ENCODE measurements around the gene PLAC9.
A peak's percentile ranks its signal among the peaks of the same experiment; 100 is the strongest.

PLAC9 gene

GRCh38 chr10:80154626-80154977, 22.1 kb downstream of the PLAC9 start:
- H3K4me1 ChIP-seq (ENCODE audit: control insufficient read depth in 1 of 2, insufficient read depth in 1 of 2, low read depth in 1 of 2, low read length in 1 of 2), result no peaks in the 10 kb centered on the region
- H3K9me3 ChIP-seq, result no peaks in the 10 kb centered on the region
- peak overlapping the region; percentile 20 for H3K27ac ChIP-seq
- TF ChIP-seq CTCF (IDR thresholded peaks at IDR 0.05), result no peak
- no peaks in the 10 kb centered on the region for H3K27me3 ChIP-seq
- no peak overlapping the region for H3K4me3 ChIP-seq (ENCODE audit: low read depth in 1 of 2, low read length in 1 of 2)
- peaks cover 100% of the 10 kb centered on the region for H3K36me3 ChIP-seq

- H3K27ac ChIP-seq, result peak overlapping the region; percentile 20
- H3K36me3 ChIP-seq, result peaks cover 100% of the 10 kb centered on the region
- TF ChIP-seq CTCF (IDR thresholded peaks at IDR 0.05), result no peak
- H3K4me3 ChIP-seq (ENCODE audit: low read depth in 1 of 2, low read length in 1 of 2), result no peak overlapping the region
- H3K27me3 ChIP-seq, result no peaks in the 10 kb centered on the region
- H3K4me1 ChIP-seq (ENCODE audit: control insufficient read depth in 1 of 2, insufficient read depth in 1 of 2, low read depth in 1 of 2, low read length in 1 of 2), result no peaks in the 10 kb centered on the region
- no peaks in the 10 kb centered on the region for H3K9me3 ChIP-seq
Observed at GRCh38 chr10:80154978-80155695, 22.6 kb downstream of the PLAC9 start.

GRCh38 chr10:80155696-80156215, 23.2 kb downstream of the PLAC9 start:
- no peaks in the 10 kb centered on the region for H3K27me3 ChIP-seq
- no peaks in the 10 kb centered on the region for H3K4me1 ChIP-seq (ENCODE audit: control insufficient read depth in 1 of 2, insufficient read depth in 1 of 2, low read depth in 1 of 2, low read length in 1 of 2)
- no peaks in the 10 kb centered on the region for H3K9me3 ChIP-seq
- no peak overlapping the region for H3K27ac ChIP-seq
- no peak overlapping the region for H3K4me3 ChIP-seq (ENCODE audit: low read depth in 1 of 2, low read length in 1 of 2)
- TF ChIP-seq CTCF (IDR thresholded peaks at IDR 0.05), result no peak
- H3K36me3 ChIP-seq, result peaks cover 100% of the 10 kb centered on the region

GRCh38 chr10:80156216-80156615, 23.7 kb downstream of the PLAC9 start:
- H3K4me1 ChIP-seq (ENCODE audit: control insufficient read depth in 1 of 2, insufficient read depth in 1 of 2, low read depth in 1 of 2, low read length in 1 of 2), result no peaks in the 10 kb centered on the region
- H3K9me3 ChIP-seq, result no peaks in the 10 kb centered on the region
- no peak overlapping the region for H3K4me3 ChIP-seq (ENCODE audit: low read depth in 1 of 2, low read length in 1 of 2)
- TF ChIP-seq CTCF (IDR thresholded peaks at IDR 0.05), result no peak
- H3K27me3 ChIP-seq, result no peaks in the 10 kb centered on the region
- H3K36me3 ChIP-seq, result peaks cover 100% of the 10 kb centered on the region
- H3K27ac ChIP-seq, result no peak overlapping the region

DNA sequence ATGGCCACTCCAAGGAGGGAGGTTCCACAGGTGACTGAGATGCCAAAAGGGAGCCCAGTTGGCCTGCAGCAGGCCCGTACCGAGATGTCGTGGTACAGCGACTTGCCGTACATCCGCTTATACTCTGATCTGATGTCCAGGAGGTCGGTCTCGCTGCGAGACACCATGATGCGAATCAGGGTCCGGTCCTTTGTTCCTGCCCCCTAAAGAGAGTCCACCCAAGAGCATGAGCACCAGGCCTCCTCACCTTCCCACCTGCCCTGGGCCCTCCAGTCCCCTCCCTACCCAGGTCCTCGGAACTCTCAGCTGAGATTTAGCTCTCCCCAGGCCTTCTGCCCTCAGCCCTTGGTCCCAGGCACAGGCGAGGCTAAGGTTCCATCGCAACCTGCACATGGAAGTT, 25.0 kb downstream of the PLAC9 start:
- peaks cover 100% of the 10 kb centered on the region for H3K36me3 ChIP-seq
- H3K27ac ChIP-seq, result no peak overlapping the region
- H3K27me3 ChIP-seq, result no peaks in the 10 kb centered on the region
- no peaks in the 10 kb centered on the region for H3K9me3 ChIP-seq
- no peak for TF ChIP-seq CTCF (IDR thresholded peaks at IDR 0.05)
- no peaks in the 10 kb centered on the region for H3K4me1 ChIP-seq (ENCODE audit: control insufficient read depth in 1 of 2, insufficient read depth in 1 of 2, low read depth in 1 of 2, low read length in 1 of 2)
- no peak overlapping the region for H3K4me3 ChIP-seq (ENCODE audit: low read depth in 1 of 2, low read length in 1 of 2)

Measured in neutrophil (primary cell).